Stimulated activated CD8-positive, alpha-beta memory T cell treated with anti-CD3 and anti-CD28 coated beads, Interleukin-12 subunit alpha, Interleukin-12 subunit beta, amount 100 ng/mL, for 24 hours (primary cell): ENCODE results near the gene EHD3.

Source experiments
- DNase-seq: peaks from one replicate; pipeline ENCODE4 v3.0.0-alpha.2; 2020; ENCODE audit errors: extremely low read depth

The EHD3 gene

DNA sequence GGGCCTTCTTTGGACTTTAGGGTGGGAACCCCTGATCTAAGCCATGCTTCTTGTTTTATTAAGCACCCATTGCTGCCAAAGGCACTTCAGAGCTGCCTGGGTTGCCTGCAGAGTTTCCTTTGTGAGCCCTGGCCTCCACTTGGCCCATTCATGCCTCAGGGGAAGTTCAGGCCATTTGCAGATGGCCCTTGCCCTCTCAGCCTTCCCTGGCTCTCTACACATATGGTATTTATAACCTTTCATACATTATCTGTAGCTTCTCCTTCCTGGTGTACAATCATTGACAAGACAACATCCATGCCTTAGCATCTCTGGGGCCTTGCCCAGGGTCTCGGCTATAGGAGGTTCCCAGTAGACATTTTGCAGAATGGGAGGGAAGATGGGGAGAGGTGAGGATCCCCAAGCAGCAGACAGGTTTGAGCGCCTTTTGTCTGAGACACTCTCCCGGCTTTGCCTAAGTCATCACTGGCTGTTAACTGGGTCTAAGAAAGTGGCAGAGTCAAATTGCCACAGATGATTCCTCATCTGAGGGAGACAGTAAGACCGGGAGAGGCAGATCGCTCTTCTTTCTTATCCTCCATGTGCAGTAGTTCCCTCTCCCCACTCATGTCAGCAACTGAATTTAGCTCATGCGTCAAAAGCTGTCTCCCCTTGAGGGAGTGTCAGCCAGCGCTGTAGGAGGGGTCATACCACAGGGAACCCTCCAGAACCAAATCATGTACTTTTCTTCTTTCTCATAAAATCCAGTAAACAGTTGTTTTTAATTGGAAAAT lies 2.7 kb downstream of the EHD3 start:
- no peak for DNase-seq

DNA sequence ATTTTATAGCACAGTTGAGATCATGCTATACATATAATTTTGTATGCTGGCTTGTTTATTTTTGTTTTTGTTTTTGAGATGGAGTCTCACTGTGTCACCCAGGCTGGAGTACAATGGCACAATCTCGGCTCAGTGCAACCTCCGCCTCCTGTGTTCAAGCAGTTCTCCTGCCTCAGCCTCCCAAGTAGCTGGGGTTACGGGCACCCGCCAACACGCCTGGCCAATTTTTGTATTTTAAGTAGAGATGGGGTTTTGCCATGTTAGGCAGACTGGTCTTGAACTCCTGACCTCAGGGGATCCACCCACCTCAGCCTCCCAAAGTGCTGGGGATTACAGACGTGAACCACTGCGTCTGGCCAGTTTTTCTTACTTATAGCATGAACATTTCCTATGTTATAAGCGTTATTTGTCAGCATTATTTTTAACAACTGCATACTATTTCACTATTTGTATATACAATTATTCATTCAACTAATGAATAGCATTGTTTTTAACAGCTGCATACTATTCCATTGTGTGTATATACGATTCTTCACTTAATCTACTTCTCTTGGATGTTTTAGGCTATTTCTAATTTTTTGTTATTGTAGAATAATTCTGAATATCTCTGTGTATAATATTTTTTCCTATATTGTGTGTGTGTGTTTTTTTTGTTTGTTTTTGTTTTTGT lies 3.5 kb downstream of the EHD3 start:
- no peak for DNase-seq

DNA sequence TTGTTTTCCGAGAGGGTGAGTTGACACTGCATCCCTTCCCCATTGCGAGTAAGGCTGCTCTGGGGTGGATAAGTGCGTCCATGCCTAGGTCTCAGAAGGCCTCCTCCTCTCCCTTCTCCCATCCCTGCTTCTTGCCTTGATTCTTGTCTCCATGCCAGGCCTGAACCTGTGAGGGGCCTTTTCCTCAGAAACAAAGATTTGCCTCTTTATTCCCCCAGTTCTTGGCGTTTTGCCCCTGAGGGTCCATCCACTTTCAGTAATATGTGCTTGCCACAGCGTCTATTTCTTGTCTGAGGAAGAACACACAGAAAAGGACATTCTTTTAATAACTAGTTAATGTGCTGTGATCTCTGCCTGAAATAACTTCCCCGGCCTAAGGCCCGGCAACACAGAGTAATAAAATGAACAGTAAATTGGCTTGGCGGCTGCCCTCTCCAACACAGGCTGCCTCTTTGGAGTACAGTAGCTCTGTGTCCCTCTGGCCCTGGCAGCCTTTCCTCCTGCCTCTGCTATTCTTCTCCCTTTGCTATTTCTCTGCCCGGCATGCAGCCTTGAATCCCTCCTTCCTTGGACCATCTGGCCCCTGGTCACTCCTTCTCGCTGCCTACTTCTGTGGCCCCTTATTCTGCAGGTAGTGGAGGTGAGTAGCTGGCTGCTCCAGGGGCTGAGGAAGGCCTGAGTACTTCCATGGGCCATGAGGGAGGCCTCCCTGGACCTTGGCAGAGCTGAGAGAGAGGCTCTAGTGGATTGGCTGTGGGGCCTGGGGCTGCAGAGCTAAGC lies 4.4 kb downstream of the EHD3 start:
- no peak for DNase-seq

DNA sequence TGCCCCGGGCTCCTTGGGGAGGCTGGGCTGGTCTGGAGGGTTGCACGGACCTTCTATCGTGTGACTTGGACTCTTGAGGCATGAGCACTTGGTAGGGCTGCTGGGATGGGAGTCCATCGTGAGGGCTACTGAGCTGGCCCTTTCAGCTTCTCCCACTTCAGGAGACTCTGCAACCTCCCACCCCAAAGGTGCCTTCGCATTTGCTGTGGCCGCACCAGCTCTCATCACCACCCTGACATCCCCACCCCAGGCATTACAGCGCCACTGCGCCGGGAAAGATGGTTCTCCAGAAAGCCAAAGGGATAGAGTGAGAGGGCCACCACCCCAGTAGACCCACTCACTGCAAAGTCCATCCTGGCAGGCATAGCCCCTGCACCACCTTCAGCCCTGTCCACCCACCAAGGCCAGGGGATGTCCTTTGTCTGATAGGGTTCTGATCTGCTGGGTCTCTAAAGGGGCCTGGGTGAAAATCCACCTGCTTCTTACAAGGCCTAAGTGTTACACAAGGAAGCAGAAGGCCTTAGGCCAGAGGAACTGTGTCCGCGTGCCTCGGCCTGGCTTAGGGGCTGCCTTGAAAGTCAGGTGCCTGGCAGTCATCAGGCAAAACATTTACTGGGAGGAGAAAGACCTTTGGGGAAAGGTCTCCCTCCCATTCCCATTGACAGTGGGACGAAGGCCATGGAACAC lies 5.1 kb downstream of the EHD3 start:
- DNase-seq: no peak

DNA sequence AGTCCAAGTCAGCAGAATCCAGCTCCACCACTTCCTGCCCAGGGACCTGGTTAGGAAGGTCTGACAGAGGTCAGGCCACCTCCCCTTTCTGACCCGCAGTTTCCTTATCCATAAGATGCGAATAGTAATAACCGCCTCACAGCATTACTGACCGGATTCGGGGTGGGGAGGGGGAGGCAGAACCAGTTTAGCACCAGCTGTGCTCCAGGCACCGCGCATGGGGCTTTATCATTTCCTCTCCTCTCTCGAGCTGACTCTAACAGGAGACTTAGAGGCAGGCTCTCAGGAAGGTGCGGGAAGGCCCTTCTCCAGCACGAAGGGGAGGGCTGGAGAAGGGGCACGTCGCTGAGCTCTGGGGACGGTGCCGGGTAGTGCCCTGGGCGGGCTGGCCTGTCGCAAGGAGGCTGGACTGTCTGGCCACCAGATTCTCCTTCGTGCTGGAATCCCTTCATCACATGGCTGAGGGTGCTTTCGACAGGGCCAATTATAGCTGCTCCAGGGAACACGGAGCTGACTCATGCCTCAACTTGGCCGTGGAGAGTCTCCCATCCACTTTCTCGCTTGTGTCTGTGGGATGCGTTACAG lies 5.7 kb downstream of the EHD3 start:
- no peak for DNase-seq

DNA sequence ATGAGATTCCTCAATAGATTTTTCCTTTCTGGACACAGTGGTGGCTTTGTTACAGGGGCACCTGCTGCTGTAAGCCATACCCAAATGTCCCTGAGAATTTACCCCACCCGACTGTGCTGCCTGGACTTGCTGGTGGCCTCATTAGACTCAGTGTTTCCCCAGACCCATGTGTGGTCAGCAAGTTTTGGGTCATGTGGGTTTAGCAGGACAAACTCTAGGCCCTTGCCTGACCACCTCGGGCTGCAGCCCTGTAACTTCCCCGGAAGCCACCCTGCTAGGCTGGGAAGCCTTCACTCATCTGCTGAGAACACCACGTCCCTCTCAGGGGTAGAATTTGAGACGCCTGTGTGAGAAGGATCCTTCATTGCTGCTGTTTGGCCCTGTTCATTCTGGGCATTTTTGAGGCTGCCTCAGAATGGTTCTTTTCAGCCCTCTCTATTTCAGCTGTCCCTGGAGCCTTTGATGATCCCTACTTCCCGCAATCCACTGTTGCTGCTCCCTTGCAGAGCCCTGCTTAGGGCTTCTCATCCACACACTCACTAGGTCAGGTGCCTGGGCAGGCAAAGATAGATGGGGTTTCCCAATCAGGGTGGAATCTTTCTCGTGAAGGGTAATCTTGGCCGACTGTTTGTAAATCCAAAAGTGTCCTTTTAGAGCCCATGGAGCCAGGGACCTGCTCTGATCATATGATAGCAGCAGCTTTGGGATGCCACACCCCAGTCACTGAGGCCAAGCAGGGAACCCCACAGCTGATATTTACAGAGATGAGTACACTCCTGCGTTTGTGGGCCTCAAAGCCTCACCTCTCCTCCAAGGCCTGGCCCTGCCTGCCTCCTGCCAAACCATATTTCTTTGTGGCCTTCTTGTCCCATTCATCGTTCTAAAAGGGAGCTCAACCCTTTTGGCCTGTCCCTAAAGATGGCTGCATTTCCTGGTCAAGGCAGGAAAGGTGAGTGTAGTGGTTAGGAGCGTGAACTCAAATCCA lies 6.7 kb downstream of the EHD3 start:
- DNase-seq: no peak

DNA sequence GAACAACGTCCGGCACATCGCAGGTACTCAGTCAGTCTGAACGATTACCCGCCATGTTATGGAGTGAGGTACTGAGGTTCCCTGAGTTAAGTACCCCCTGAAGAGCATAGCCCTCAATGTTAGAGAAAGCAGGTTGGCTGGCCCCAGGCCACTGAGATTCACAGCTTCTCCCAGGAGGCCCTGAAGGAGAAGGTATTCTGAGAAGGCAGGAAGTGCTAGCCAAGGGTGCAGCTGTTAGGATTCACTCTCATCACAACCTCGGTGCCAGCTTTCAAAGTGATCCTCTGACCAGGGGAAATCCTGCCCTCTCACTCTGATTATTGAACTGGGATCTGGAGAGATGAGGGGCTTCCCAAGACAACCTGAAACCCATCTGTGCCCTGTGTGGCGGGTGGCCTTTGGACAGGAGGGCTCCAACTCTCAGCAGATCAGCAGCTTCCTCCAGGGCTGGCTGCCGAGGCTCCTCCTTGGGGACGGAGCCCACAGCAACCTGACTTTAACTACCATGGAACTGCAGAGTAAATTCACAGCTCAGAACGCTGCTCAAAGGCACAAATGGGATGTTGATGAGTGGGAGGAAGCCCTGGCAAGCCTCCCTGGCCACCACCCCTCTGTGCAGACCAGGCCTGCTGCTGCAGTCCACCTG lies 7.8 kb downstream of the EHD3 start:
- DNase-seq: no peak

DNA sequence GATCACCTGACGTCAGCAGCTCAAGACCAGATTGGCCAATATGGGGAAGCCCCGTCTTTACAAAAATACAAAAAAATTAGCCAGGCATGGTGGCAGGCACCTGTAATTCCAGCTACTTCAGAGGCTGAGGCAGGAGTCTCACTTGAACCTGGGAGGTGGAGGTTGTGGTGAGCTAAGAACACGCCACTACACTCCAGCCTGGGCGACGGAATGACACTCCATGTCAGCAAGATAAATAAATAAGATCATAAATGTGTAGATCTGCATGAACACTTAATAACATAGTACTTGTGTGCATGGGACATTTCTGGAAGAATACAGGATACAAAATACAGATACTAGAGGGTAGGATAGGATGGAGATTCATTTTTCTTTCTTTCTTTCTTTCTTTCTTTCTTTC lies 9.1 kb downstream of the EHD3 start:
- DNase-seq: no peak

DNA sequence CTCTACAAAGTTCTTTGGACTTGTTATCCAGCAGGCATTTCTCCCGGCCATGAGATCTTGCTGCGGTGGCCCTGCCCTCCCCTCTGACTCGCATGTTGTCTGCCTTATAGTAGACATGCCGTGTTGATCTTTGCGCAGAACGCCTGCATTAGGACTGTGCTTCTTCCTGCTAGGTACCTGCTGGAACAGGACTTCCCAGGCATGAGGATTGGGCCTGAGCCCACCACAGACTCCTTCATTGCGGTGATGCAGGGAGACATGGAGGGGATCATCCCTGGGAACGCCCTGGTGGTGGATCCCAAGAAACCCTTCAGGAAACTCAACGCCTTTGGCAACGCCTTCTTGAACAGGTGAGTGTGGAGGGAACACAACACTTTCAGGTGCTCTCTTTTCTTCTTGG lies 10.1 kb downstream of the EHD3 start:
- DNase-seq: no peak

DNA sequence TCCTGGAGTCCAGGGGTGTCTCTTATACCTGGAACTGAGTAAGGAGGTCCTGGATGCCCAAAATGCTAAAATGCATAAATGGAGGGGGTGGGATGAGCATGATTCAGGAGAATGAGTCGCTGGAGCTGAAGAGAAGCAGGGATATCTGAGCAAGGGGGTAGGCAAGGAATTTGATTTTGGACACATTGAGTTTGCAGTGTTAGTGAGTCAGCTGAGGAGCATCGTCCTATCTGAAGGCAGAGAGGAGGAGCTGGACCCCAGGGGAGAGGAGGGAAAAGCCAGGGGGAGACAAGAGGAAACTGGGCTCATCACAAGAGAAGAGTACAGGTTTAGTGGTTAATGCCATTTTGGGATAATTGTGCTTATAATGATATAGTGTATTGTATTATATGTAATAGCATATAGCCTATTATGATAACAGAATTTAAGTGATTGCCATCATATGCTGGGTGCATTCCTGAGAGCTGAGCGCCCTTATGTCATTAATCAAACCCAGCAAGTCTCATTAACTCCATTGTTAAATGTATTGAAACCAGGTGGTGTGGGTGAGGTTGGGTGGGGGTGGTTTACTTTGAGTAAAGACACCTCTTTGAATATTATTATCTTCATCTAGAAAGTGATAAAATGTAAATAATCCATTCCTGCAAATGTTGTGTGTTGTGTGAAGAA lies 12.4 kb downstream of the EHD3 start:
- no peak for DNase-seq

DNA sequence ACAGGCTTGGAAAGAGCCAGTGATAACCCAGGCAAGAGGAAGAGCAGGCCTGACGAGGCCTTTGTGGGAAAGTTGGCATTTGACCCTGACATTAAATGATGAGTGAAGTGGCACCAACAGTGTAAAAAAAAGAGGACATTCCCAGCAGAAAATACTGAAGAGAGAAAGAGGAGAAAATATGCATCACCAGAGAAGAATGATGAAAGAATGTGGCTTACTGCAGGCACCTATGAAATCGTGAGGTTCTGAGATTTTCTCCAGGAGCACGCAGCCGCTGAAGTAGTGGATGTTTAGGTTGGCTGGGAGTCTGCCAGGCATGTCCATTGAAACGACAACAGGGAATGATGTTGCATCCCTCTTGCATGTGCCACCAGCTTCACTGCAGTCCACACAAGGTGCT lies 13.8 kb downstream of the EHD3 start:
- no peak for DNase-seq

DNA sequence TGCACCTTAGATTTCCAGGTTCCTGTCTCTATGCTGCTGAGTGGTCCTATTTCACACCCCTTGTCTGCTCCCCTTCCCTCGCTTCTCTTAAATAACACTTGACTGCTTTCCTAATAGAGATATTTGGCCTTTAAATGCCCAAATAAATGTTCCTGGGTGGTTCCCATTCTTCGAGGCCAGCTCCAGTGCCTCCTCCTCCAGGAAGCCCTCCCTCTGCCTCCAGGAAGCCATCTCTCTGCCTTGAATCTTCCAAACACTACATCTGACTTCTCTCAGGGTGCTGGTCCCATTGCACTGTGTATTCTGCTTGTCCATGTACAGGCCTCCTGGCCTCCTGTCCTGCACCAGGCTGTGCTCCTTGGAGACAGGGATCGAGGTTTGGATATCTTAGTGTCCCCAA lies 14.2 kb downstream of the EHD3 start:
- DNase-seq: no peak

DNA sequence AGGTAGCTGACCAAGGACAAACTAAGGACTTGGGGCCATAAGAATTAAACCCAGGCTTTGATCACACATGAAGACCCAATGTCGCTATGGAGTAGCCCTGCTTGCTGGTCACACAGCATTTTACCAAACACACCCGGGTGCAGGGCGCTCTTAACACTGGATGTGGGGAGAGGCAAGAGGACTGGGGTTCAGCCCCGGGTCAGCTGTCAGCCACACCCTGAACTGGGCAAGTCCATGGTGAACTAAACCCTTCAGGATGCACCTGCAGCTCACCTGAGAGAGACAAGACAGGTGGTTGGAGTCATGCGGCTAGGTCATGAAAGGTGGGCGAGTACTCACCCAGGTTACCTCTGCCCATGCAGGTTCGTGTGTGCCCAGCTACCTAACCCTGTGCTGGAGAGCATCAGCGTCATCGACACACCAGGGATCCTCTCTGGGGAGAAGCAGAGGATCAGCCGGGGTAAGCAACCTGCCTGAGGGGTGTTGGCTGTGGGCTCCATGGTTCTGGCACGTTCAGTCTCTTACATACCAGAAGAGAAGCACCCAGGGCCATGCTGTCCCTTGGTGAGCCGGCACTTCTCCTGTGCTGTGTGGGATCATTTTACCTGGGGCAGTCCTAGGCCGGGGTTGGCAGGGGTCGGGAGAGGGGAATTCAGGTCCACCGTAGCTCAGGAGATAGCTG lies 15.2 kb downstream of the EHD3 start:
- no peak for DNase-seq

DNA sequence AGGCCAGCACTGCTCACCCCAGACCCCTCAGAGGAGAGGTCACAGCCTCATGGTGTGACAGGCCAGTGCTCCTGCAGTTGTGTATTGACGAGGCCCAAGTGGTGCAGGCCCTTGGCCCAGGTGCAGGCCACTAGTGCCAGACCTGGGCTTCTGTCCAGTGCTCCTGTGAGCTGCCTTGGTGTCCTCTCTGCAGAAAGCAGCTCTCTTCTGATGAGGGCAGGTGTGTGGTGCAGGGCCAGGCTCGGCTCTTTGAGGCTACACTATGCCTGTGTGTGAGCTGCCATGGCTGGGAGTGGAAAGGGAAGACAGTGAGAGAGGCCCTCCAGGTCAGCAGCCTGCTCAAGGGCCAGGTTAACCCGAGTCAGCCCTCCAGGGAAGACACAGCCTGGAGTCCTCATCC lies 17.1 kb downstream of the EHD3 start:
- no peak for DNase-seq

DNA sequence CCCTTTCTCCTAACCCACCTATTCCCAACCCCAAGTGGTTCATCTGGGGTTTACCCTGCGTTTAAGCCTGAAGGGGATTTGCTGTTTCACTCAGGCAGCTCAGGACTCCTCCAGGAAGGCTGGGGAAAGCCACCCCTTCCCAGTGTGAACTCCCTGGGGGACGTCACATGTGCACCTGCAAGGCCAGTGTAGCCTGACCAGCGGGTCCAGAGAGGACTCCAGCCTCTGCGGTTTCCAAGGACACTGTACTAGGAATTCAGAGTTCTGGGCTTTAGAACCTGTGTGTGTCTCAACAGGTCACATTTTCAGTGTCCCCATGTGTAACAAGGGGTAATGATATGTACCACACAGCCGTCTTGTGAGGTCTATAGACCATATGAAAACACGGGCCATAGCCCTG lies 17.9 kb downstream of the EHD3 start:
- no peak for DNase-seq

DNA sequence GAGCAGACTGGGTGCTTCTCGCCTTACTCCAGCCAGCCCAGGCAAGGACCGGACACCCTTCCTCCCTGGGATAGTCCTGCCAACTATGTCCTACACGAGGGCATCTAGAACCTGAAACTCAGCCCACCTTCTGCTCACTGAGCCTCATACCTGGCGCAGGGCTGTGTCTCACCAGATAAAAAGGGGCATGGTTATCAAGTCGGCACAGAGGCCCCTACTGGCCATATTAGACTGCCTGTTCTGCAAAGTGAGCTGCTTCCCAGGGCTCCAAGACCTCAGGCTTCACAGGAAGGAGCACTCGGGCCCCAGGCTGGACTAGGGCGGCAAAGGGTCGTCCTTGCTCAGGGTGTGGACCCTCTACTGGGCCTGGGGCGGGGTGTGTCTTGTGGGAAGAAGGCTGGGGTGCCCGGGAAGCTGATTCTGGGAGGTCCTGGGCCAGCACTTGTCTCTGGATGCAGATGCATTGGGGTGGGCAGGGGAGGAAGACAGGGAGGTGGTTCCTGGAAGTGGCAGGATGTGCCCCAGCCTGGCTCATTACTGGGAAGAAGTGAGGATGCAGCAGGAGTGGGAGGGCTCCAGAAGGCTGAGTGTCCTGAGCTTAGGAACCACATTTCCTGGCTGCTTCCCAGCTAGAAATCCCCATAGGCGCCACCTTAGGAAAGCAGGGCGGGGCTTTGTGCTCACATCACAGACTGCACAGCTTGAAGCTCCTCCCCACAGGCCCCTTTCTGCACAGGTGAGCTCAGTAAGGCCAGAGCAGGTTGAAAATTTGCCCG lies 19.6 kb downstream of the EHD3 start:
- DNase-seq: no peak

DNA sequence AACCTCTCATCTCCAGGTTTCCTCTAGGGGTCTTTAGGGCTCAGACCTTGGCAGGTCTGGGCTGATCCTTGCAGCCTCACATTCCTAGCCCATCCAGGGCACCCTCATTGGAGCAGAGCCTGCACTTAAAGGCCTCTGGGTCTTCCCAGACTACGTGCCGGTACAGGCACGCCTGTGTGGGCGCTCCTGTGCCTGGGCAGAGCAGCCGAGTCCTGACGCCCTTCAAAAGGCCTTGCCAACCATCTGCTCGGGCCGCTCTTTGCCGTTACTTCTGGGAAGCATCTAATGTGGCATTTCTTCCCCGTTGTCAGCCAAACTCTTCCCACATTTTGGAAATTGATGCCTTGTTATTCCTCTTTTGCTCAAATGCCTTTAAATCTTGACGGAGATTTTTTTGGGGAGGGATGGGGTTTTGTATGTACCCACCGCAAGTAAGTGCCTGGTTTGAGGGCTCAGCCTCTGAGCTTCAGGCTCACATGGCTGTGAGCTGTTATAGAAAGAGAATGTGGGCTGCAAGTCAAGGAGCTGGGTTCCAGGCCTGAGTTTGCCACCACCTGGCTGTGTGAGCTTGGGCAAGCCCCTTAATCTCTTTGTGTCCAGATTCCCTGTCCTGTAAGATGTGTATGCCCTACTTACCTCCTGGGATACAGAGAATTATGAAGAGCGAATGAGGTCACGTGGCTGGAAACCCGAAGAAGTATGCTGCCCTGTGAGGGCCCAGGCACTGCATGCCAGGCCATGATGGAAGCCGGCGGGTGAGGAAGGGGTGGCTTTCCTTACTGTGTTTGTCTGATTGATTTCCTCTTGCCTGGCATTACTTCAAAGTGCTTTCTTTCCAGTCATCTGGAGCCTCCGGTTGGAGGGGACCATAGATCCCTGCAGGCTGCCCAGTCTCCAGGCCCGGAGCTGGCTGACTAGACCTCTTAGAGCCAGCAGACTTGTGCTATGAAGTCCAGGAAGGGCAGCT lies 20.6 kb downstream of the EHD3 start:
- DNase-seq: no peak
